Medulla oblongata (tissue), 1 donor: Measurements from ENCODE around the gene ITGA11.

Experiments
- DNase-seq: peaks from one replicate; pipeline ENCODE4 v3.0.0-alpha.2; 2015; ENCODE audit errors: extremely low spot score

The ITGA11 gene

GRCh38 chr15:68311859-68312557, 120.0 kb downstream of the ITGA11 start:
- DNase-seq = no peak

- no peak for DNase-seq
Measured at GRCh38 chr15:68311464-68311835, 120.5 kb downstream of the ITGA11 start.

GRCh38 chr15:68310804-68311463, 121.0 kb downstream of the ITGA11 start:
- no peak for DNase-seq

- DNase-seq = peak; percentile 12
Measured at GRCh38 chr15:68310178-68310803, 121.7 kb downstream of the ITGA11 start.

- no peak for DNase-seq
Measured at GRCh38 chr15:68309024-68309423, 122.9 kb downstream of the ITGA11 start.

- DNase-seq = no peak
Measured at GRCh38 chr15:68307131-68307928, 124.6 kb downstream of the ITGA11 start.

GRCh38 chr15:68305420-68305871, 126.5 kb downstream of the ITGA11 start:
- DNase-seq = no peak

GRCh38 chr15:68304589-68305337, 127.2 kb downstream of the ITGA11 start:
- DNase-seq = no peak

GRCh38 chr15:68303560-68304436, 128.2 kb downstream of the ITGA11 start:
- no peak for DNase-seq

- no peak for DNase-seq
Measured at GRCh38 chr15:68303134-68303533, 128.8 kb downstream of the ITGA11 start.

GRCh38 chr15:68302729-68303128, 129.2 kb downstream of the ITGA11 start:
- no peak for DNase-seq

- no peak for DNase-seq
Measured at GRCh38 chr15:68301301-68301700, 130.7 kb downstream of the ITGA11 start.

GRCh38 chr15:68300115-68300940, 131.6 kb downstream of the ITGA11 start:
- DNase-seq = no peak

- DNase-seq = no peak
Measured at GRCh38 chr15:68299436-68299835, 132.5 kb downstream of the ITGA11 start.

GRCh38 chr15:68298882-68299381, 133.0 kb downstream of the ITGA11 start:
- DNase-seq = peak; percentile 87

GRCh38 chr15:68298336-68298735, 133.6 kb downstream of the ITGA11 start:
- no peak for DNase-seq

GRCh38 chr15:68295014-68295805, 136.8 kb downstream of the ITGA11 start:
- DNase-seq = no peak

- DNase-seq = no peak
Measured at GRCh38 chr15:68292967-68293366, 139.0 kb downstream of the ITGA11 start.
